Measurements from ENCODE around the gene CRACDL.

The CRACDL gene

GRCh38 chr2:98803405-98804264 is 132.4 kb downstream of the CRACDL start:
- DNase-seq (ENCODE audit: low read depth): no peak

DNA sequence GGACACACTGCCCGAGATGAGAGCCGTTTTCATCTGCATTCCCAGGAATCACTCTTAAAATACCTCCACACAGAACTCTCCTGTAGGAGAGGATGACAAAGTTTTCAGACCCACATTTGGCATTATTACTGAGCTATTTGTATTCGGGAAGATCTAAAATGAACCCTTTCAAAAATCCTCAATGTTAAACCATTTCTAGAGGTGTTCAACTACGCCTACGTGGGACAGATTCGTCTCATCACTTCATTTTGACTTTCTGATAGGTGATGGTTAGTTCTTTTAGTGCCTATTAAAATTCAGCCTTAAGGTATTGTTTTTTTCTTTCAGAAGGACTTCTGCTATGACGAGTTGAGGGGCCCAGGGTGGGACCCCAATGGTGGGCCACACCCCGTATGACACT is 133.7 kb downstream of the CRACDL start:
- DNase-seq (ENCODE audit: low read depth): no peak

- no peak for DNase-seq (ENCODE audit: low read depth)
These were observed 134.1 kb downstream of the CRACDL start for GRCh38 chr2:98801921-98802321.

GRCh38 chr2:98801286-98801685 is 134.7 kb downstream of the CRACDL start:
- no peak for DNase-seq (ENCODE audit: low read depth)

DNA sequence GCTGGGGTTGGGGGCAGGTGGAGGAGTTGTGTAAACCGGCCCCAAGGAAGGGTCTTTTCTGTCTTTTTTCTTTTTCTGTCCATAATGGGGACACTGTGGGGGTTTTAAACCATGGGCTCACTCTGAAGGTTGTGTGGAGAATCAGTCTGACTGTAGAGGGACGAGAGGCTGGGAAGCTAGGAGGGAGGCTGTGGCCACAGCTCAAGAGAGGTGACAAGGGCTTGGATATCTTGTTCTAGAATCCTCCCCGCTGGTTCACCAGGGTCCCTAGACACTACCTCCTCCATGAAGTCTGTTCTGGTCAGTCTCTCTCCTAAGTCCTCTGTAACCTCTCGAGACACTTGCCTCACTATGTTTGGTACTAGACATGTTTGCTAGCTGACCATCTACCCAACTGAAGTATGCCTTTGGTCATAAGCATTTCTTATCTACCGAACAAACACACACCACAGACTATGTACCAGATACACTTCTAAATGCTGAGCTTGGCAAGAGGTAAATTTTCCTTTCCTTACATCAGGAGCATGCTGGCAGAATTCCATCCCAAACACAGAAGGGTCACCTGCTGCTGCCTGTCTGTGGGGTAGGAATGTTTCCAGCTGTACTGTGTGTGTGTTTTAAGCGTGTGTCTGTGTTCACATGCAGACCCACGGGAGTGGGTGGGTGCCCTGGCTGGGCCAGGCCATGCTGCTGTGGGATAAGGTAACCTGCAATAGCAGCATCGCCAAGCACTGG is 135.5 kb downstream of the CRACDL start:
- DNase-seq (ENCODE audit: low read depth): no peak

DNA sequence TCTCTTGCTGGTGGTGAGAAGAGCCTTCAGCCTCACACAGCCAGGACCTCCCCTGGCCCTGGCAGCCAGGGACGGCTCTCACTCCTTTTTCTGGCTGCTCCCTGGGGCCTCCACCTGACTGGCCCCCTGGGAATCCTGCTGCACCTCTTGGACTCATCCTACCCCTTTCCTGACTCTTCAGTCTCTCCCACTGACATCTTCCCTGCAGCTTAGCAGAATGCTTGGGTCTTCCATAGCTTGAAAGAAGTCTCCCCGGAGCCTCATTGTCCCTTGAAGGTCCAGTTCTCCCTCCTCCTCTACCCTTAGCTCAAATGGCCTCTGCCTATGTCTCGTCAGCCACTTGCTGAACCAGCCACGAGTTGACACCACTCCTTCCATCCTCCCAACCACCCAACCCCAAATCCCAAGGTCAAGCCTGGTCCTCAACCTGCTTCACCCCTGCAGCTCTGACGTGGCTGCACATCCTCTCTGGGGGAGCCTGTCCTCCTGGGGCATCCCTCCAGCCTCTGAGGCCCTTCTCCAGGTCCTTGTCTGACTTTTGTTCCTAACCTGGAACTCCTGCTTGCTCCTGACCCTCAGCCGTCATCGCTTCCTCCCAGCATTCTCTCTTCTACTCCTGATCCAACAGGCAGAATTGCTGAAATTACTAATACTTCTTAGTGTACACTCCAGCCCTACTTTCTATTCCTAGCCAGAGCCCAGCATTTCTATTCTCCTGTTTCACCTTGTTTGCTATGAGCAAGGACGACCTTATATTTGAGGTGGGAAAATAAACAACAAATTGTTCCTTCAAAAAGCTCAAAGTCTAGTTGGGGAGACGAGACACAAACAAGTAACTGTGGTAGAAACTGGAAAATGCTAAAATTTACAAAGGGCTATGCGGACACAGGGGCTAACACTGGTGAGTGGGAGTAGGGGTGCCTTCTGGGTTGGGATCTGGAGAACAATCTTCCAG is 136.4 kb downstream of the CRACDL start:
- no peak for DNase-seq (ENCODE audit: low read depth)

- DNase-seq (ENCODE audit: low read depth): no peak
These were observed 139.1 kb downstream of the CRACDL start for GRCh38 chr2:98796775-98797544.

GRCh38 chr2:98795891-98796676 is 139.9 kb downstream of the CRACDL start:
- DNase-seq (ENCODE audit: low read depth): no peak

DNA sequence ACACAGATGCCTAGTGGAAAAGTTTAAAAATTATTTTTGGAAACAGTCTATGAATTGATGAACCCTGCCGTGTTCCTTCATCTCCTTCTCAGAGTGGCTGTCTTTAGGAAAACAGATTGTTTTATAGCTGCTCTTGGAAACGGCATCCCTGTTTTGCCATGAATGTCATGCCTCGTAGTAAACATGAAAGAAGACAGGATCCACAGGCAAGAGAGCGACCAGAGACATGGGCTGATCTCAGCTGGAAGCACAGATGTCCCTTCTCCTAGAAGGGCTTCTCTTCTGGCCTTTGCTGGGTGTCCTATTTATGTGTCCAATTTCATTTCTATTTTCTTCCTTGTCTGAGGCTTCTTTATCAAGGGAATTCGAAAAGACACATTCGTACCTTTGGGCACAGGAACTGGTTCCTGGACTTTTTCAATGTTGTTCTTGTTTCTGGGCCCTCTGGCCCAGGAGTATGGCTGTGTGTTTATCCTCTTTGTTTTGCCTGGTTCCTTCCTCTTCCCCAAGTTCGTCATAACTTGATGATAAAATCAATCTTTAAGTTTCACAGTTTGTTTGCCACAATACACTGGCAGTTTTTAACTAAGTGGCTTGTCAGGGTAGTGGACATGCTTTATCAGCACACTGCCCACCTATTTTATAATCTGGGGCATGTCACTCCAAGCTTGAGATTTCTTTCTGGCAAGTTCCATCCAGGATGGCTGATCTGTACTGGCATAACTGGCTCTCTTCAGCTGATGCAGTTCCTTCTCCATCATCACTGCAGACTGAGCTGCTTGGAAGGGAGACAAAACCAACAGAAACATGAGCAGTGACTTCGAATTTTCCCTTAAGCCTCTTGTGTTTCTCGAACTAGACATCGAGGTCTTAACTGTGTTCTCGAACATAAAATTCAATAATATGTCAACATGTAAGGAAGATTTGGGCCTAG is 141.9 kb downstream of the CRACDL start:
- DNase-seq (ENCODE audit: low read depth): no peak

- no peak for DNase-seq (ENCODE audit: low read depth)
These were observed 142.8 kb downstream of the CRACDL start for GRCh38 chr2:98793275-98793674.

GRCh38 chr2:98790221-98790620 is 145.8 kb downstream of the CRACDL start:
- no peak for DNase-seq (ENCODE audit: low read depth)

DNA sequence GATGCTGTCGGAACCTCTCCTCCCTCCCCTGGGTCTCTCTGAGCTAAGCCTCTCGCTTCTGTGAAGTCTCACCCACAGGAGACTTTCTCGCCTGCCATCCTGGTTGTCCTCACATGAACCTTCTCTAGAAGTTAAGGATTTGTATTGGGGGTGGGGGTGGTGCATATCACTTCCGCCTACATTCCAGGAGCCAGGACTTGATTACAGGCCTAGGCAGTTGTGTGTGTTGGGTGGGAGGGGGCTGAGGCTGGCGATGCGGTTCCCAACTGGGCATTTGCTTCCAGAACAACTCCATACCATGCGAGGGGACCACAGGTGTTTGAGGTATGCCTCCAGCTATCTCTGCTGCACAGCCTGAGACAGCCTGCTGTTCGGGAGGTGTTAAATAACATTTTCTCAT is 148.3 kb downstream of the CRACDL start:
- DNase-seq (ENCODE audit: low read depth): no peak

DNA sequence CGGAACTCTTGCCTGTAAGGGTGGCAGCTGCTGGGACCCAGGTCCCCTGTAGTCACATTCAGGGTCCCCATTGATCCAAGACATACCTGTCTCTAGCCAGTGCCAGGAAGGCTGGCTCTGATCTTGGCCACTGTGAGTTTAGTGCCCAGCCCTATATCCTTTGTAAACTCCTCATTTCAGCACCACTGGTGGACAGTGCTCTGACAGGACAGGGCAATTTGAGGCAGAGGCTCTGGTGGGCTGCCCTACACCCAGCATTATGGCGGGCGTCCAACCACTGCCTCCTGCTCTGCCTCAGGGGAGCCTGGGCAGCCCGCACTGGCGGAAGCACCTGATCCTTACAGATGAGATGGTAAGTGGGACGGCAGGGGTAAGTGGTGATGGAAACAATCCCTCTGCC is 149.8 kb downstream of the CRACDL start:
- DNase-seq (ENCODE audit: low read depth): no peak

- DNase-seq (ENCODE audit: low read depth): no peak
These were observed 153.5 kb downstream of the CRACDL start for GRCh38 chr2:98782570-98782969.

DNA sequence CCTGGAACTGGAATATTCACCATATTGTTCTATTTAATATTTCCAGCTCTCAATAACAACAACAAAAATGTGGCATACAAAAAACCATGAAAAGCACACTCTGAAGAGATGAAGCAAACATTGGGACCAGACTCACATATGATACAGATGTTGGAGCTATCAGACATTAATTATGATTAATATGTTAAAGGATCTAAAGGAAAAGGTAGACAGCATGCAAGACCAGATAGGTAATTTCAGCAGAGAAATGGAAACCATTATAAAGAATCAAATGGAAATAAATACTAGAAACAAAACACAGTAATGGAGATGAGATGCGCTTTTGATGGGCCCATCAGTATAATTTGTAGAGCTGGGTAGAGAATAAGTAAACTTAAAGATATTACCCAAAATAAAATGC is 154.2 kb downstream of the CRACDL start:
- no peak for DNase-seq (ENCODE audit: low read depth)

DNA sequence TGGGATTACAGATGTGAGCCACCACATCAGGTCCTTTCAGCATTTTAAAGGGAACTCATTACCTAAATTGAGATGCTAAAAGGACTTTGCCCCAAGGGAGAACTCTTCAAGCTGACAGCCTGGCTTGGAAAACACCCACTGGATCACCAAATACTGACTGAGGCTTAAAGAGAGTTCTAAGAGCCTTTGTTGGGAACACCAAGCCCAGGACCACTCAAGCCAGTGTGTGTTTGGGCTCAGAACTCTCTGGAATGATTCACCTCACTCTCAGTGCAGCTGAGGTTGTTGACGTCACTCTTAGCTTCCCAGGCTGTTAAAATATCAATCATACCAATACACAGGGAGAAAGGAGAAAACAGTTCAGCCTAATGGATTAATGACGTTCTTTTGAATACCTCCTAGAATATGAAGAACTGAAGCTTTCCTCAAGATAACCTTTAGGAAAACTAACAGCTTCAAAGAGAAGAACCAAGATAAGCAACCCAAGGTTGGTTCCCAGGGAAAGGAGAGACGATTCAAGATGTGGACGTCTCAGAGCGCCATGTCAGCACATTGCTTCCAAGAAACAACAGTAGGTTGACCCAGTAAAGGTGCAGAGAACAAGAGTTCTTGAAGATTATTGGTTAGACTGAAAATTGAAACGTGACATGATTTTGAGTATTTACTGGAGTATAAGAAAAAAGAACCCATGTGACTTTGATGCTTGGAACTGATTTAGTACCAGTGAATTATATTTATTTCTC is 157.1 kb downstream of the CRACDL start:
- DNase-seq (ENCODE audit: low read depth): no peak

DNA sequence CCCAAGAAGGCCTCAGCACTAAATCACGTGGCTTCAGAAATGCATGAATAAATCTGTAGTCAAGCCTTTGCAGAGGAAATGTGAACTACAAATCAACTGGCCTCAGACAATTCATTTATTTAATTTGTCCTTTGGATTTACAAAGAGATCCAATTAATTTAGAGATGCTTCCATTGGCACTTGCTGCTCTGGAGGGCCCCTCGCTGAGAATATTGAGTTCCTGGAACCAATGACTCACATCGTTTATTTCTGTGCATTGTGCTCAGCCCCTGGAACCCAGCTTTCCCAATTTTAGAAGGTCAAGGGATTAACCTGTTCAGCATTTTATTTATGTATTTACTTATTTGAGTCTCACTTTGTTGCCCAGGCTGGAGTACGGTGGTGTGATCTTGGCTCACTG is 157.9 kb downstream of the CRACDL start:
- no peak for DNase-seq (ENCODE audit: low read depth)

DNA sequence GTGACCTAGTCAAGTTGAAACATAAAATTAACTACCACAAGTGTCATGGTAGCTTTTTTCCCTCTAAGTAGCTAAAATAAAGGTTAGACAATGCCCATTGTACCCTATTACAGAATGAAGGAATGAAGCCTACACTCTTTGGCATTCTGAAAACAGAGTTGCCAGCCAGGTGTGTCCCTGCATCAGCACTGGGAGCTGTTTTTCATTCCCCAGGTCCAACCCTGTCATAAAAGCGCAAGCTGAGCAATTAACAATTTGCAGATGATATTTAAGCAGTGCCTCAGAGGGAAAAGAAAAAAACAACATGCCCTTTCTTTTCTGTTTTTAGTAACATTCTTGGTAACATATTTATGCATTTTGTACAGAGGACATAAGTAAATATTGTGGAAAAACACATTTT is 158.3 kb downstream of the CRACDL start:
- no peak for DNase-seq (ENCODE audit: low read depth)

DNA sequence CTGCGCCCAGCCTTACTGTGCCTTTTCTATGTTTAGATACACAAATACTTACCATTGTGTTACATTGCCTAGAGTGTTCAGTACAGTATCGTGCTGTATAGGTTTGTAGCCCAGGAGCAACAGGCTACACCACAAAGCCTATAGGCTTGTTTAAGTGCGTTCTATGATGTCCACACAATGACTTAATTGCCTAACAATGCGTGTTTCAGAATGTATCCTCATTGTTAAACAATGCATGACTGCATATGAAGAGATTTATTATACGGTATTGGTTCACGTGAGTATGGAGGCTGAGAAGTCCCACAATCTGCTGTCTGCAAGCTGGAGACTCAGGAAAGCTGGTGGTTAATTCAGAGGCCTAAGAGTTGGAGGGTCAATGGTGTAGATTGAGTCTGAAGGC is 158.9 kb downstream of the CRACDL start:
- DNase-seq (ENCODE audit: low read depth): no peak
